ENCODE results near the gene MYLK. TPM values are rescaled to one million over a fixed set of nuclear protein-coding genes. Genes with fewer than 3 reads are reported as not detected.

MYLK gene
- total RNA-seq, 1 donor from 2014 or later, result 50.5 TPM

DNA sequence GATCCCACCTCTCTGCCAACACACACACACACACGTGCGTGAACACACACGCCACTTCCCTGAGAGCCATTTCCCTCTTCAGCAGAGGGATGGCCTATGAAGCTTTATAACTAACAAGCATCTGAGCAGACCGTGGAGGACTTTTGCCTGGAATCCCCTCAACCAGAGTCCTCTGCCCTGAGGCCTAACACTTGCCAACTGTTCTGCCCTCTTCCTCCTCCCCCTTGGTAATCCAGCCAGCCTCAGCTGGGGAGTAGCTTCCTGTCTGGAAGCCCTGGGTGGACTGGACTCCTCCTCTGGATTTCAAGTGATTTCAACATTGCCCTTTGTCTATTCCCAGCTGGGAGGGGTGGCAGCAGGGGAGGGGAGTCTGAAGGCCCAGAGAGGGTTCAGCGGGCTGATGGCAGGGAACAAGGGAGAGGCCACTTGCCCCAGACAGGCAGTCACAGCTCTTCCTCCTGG lies 230.9 kb downstream of the MYLK start:
- H3K36me3 ChIP-seq (ENCODE audit: insufficient read depth, low read length), result peaks cover 20% of the 10 kb centered on the region
- H3K9ac ChIP-seq (ENCODE audit: low read length), result peak overlapping the region; percentile 55
- no peaks in the 10 kb centered on the region for H3K79me2 ChIP-seq (ENCODE audit: insufficient read depth, low read length)
- H3K9me3 Mint-ChIP-seq (ENCODE audit: unreplicated experiment), result peaks cover 7% of the 10 kb centered on the region
- no peak overlapping the region for H3K4me3 ChIP-seq (ENCODE audit: insufficient read depth, low read depth, low read length)
- TF ChIP-seq EZH2 (IDR thresholded peaks at IDR 0.05; ENCODE audit: insufficient read depth, low read length) (no peak), CTCF (IDR thresholded peaks at IDR 0.05; ENCODE audit: insufficient read depth, low read depth, low read length) (no peak)
- H3K27me3 ChIP-seq (ENCODE audit: insufficient read depth, low read length), result no peaks in the 10 kb centered on the region
- H3K9me3 ChIP-seq (ENCODE audit: insufficient read depth, low read depth, low read length), result peaks cover 5% of the 10 kb centered on the region
- no peaks in the 10 kb centered on the region for H3K27me3 Mint-ChIP-seq (ENCODE audit: low read depth, unreplicated experiment)
- H3K4me2 ChIP-seq (ENCODE audit: low read length), result peak overlapping the region; percentile 13
- H2AFZ ChIP-seq (ENCODE audit: low read depth, low read length), result peak overlapping the region; percentile 6
- H3K27ac ChIP-seq (ENCODE audit: low read depth, low read length), result peak overlapping the region; percentile 31
- peak overlapping the region; percentile 59 for H3K27ac Mint-ChIP-seq (ENCODE audit: unreplicated experiment)
- FAIRE-seq (no peak), DNase-seq (ENCODE audit: low read depth) (peak; percentile 76)
- H3K4me3 Mint-ChIP-seq (ENCODE audit: unreplicated experiment), result no peak overlapping the region
- H3K4me1 ChIP-seq (ENCODE audit: insufficient read depth, low read length), result peaks cover 25% of the 10 kb centered on the region
- H4K20me1 ChIP-seq (ENCODE audit: insufficient read depth, low read length), result no peaks in the 10 kb centered on the region
- peaks cover 42% of the 10 kb centered on the region for H3K36me3 Mint-ChIP-seq (ENCODE audit: low read depth, unreplicated experiment)
- peaks cover 19% of the 10 kb centered on the region for H3K4me1 Mint-ChIP-seq (ENCODE audit: low read depth, unreplicated experiment)

DNA sequence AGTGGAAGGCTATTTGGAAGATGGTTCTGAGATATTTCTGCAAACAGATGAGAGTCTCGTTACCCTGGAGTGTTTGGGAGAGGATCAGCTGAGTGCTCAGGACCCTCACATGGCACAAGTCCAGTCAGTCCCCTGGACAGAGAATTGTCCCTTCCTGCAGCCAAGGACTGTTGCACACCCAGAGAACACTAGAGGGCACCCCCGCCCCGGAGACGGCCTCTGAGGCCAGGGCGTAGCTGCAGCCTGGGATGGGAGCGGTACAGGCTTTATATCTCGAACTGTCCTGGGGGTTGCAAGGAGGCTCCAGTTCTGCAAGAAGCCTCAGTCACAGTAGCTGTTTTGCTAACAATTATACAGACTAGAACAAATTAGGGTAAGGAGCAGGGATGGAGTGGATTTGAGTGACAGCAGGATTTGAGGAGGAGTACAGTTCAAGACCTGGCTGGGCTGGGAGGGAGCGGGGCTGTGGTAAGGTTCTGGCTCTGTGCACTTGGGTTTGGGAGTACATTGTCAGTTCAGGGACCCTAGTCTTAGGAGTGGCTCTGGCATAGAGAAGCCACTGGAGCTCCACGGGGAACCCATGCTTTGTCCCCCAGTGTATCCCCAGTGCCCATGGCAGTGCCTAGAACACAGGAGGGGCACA lies 231.7 kb downstream of the MYLK start:
- Histone ChIP-seq H3K9ac (ENCODE audit: low read length) (peak overlapping the region; percentile 55), H3K79me2 (ENCODE audit: insufficient read depth, low read length) (no peaks in the 10 kb centered on the region), H3K27ac (ENCODE audit: low read depth, low read length) (peak overlapping the region; percentile 31), H3K9me3 (ENCODE audit: insufficient read depth, low read depth, low read length) (peaks cover 5% of the 10 kb centered on the region), H3K4me3 (ENCODE audit: insufficient read depth, low read depth, low read length) (no peak overlapping the region), H3K27me3 (ENCODE audit: insufficient read depth, low read length) (no peaks in the 10 kb centered on the region), H2AFZ (ENCODE audit: low read depth, low read length) (no peak overlapping the region), H3K4me1 (ENCODE audit: insufficient read depth, low read length) (peaks cover 18% of the 10 kb centered on the region), H3K36me3 (ENCODE audit: insufficient read depth, low read length) (peaks cover 23% of the 10 kb centered on the region), H4K20me1 (ENCODE audit: insufficient read depth, low read length) (no peaks in the 10 kb centered on the region), H3K4me2 (ENCODE audit: low read length) (peak overlapping the region; percentile 13)
- Mint-ChIP-seq H3K27ac (ENCODE audit: unreplicated experiment) (peak overlapping the region; percentile 59), H3K4me1 (ENCODE audit: low read depth, unreplicated experiment) (peaks cover 19% of the 10 kb centered on the region), H3K27me3 (ENCODE audit: low read depth, unreplicated experiment) (no peaks in the 10 kb centered on the region), H3K4me3 (ENCODE audit: unreplicated experiment) (no peak overlapping the region), H3K9me3 (ENCODE audit: unreplicated experiment) (peaks cover 7% of the 10 kb centered on the region), H3K36me3 (ENCODE audit: low read depth, unreplicated experiment) (peaks cover 42% of the 10 kb centered on the region)
- peak; percentile 89 for TF ChIP-seq CTCF (IDR thresholded peaks at IDR 0.05; ENCODE audit: insufficient read depth, low read depth, low read length)
- TF ChIP-seq EZH2 (IDR thresholded peaks at IDR 0.05; ENCODE audit: insufficient read depth, low read length), result no peak
- FAIRE-seq (no peak), DNase-seq (ENCODE audit: low read depth) (peak; percentile 34)

Measured in astrocyte (in vitro differentiated cells and primary cell).